GM18907 (cell line): Measurements from ENCODE around the gene RETREG3.

ENCODE experiments used
- ATAC-seq: cut with Tn5 transposase; IDR thresholded peaks from one replicate; pipeline ENCODE4 v1.9.1; 2021; ENCODE audit warnings: mild to moderate bottlenecking, moderate library complexity; ENCODE audit not compliant: unreplicated experiment

The RETREG3 gene

GRCh38 chr17:42536372-42537155 is 72.6 kb downstream of the RETREG3 start:
- peak; percentile 66 for ATAC-seq

- ATAC-seq = peak; percentile 88
Measured at GRCh38 chr17:42536048-42536371, 73.2 kb downstream of the RETREG3 start, which contains the start of gene NAGLU. TSS of gene NAGLU (plus strand) at chr17:42536241. CDS start at chr17:42536273, 32 bp downstream.

GRCh38 chr17:42535155-42536047 is 73.8 kb downstream of the RETREG3 start:
- no peak for ATAC-seq

- ATAC-seq = no peak
Measured at GRCh38 chr17:42531455-42532354, 77.5 kb downstream of the RETREG3 start.

GRCh38 chr17:42530952-42531454 is 78.2 kb downstream of the RETREG3 start:
- no peak for ATAC-seq
